DND-41 (cell line): Measurements from ENCODE around the gene GORASP2.

Experiments
- ATAC-seq: fragments of 200-7000 bp; cut with Tn5 transposase; 3 replicates; pipeline ENCODE4 v1.9.1; 2021; ENCODE audit warnings: low read depth; ENCODE audit not compliant: insufficient read depth
- DNase-seq: peaks from one replicate; pipeline ENCODE4 v3.0.0-alpha.2; 2020
- H2AFZ ChIP-seq: 2 replicates; pipeline ENCODE4 v1.6.0; 2012; ENCODE audit warnings: low read depth, low read length
- H3K27ac ChIP-seq: 2 replicates; pipeline ENCODE4 v1.5.1; 2012; ENCODE audit warnings: low read length, inconsistent platforms
- H3K27me3 ChIP-seq: fragments of 200-600 bp; sonication (generic); 2 replicates; pipeline ENCODE4 v1.6.0; 2012; ENCODE audit warnings: low read length, mild to moderate bottlenecking, inconsistent platforms; ENCODE audit not compliant: insufficient read depth, poor library complexity
- H3K36me3 ChIP-seq: 2 replicates; pipeline ENCODE4 v1.5.1; 2012; ENCODE audit warnings: low read length, inconsistent platforms; ENCODE audit not compliant: insufficient read depth
- H3K4me1 ChIP-seq: 2 replicates; pipeline ENCODE4 v1.5.1; 2012; ENCODE audit warnings: mild to moderate bottlenecking, low read length; ENCODE audit not compliant: insufficient read depth
- H3K4me2 ChIP-seq: 2 replicates; pipeline ENCODE4 v1.6.0; 2012; ENCODE audit warnings: mild to moderate bottlenecking, moderate library complexity, low read length, inconsistent platforms; ENCODE audit not compliant: insufficient read depth
- H3K4me3 ChIP-seq, 2 experiments: fragments of 200-600 bp in 1 of 2; shearing (Covaris generic) in 1 of 2; 2 replicates each; pipeline ENCODE4 v1.5.1; 2012 to 2016; ENCODE audit warnings: inconsistent platforms in 2 of 2, low read length in 2 of 2, mild to moderate bottlenecking in 2 of 2, low read depth in 1 of 2, moderate library complexity in 1 of 2
- H3K79me2 ChIP-seq: 2 replicates; pipeline ENCODE4 v1.6.0; 2012; ENCODE audit warnings: low read length, inconsistent platforms; ENCODE audit not compliant: insufficient read depth
- H3K9ac ChIP-seq: 2 replicates; pipeline ENCODE4 v1.6.0; 2012; ENCODE audit warnings: low read depth, mild to moderate bottlenecking, inconsistent platforms, low read length, moderate library complexity
- H3K9me3 ChIP-seq: 2 replicates; pipeline ENCODE4 v1.5.1; 2012; ENCODE audit warnings: low read length, moderate library complexity, mild to moderate bottlenecking, inconsistent platforms; ENCODE audit not compliant: insufficient read depth, severe bottlenecking
- H4K20me1 ChIP-seq: 2 replicates; pipeline ENCODE4 v1.6.0; 2012; ENCODE audit warnings: low read length; ENCODE audit not compliant: insufficient read depth
- CTCF ChIP-seq: IDR thresholded peaks from 2 replicates; pipeline ENCODE4 v1.5.1; 2012; ENCODE audit warnings: borderline replicate concordance, low read length, moderate library complexity, mild to moderate bottlenecking; ENCODE audit not compliant: poor library complexity, severe bottlenecking; ENCODE audit errors: extremely low read depth
- EZH2 ChIP-seq: IDR thresholded peaks from 3 replicates; pipeline ENCODE4 v1.6.1; 2012; ENCODE audit warnings: borderline replicate concordance, low read depth, mild to moderate bottlenecking, moderate library complexity, low read length, inconsistent platforms; ENCODE audit not compliant: severe bottlenecking

The GORASP2 gene

GRCh38 chr2:170895023-170895757, 33.9 kb upstream of the GORASP2 start:
- ATAC-seq, result no peak
- H2AFZ ChIP-seq, result no peak overlapping the region

GRCh38 chr2:170896622-170897021, 32.4 kb upstream of the GORASP2 start:
- Histone ChIP-seq H2AFZ (no peak overlapping the region), H4K20me1 (no peaks in the 10 kb centered on the region), H3K27ac (no peak overlapping the region), H3K27me3 (peaks cover 6% of the 10 kb centered on the region), H3K4me3 (no peak overlapping the region), H3K9me3 (no peaks in the 10 kb centered on the region), H3K36me3 (no peaks in the 10 kb centered on the region), H3K79me2 (no peaks in the 10 kb centered on the region), H3K4me1 (no peaks in the 10 kb centered on the region), H3K4me2 (no peak overlapping the region), H3K9ac (no peak overlapping the region)
- DNase-seq, result no peak
- no peak for ATAC-seq
- no peak for TF ChIP-seq EZH2
- TF ChIP-seq CTCF, result no peak

More at GRCh38 chr2:170895023-170895757, 33.9 kb upstream of the GORASP2 start:
- no peak for DNase-seq
- Histone ChIP-seq H3K9me3 (no peaks in the 10 kb centered on the region), H3K79me2 (no peaks in the 10 kb centered on the region), H3K4me3 (no peak overlapping the region), H3K4me1 (no peaks in the 10 kb centered on the region), H3K27me3 (peaks cover 6% of the 10 kb centered on the region), H3K27ac (no peak overlapping the region), H3K36me3 (no peaks in the 10 kb centered on the region), H3K9ac (no peak overlapping the region), H4K20me1 (no peaks in the 10 kb centered on the region), H3K4me2 (no peak overlapping the region)
- TF ChIP-seq EZH2 (no peak), CTCF (no peak)

GRCh38 chr2:170897108-170897507, 31.9 kb upstream of the GORASP2 start:
- Histone ChIP-seq H3K4me1 (no peaks in the 10 kb centered on the region), H3K27ac (no peak overlapping the region), H3K4me3 (no peak overlapping the region), H3K9me3 (no peaks in the 10 kb centered on the region), H3K79me2 (no peaks in the 10 kb centered on the region), H4K20me1 (no peaks in the 10 kb centered on the region), H3K36me3 (no peaks in the 10 kb centered on the region), H3K27me3 (peaks cover 6% of the 10 kb centered on the region), H2AFZ (no peak overlapping the region), H3K9ac (no peak overlapping the region), H3K4me2 (no peak overlapping the region)
- ATAC-seq (no peak), DNase-seq (no peak)
- TF ChIP-seq CTCF (no peak), EZH2 (no peak)
